Bronchial smooth muscle cell (primary cell): Measurements from ENCODE around the gene GSPT1. TPM values are rescaled to one million over a fixed set of nuclear protein-coding genes. Genes with fewer than 3 reads are reported as not detected.

ENCODE experiments used
- total RNA-seq: library from RNA; depleted of rRNA; stranded (reverse); fragments of >200 nt; gene quantifications from 2 replicates; pipeline ENCODE4 v1.2.1, GENCODE V29; 2014

Gene GSPT1
- 27.4 and 41.1 TPM in 2 replicates for total RNA-seq

DNA sequence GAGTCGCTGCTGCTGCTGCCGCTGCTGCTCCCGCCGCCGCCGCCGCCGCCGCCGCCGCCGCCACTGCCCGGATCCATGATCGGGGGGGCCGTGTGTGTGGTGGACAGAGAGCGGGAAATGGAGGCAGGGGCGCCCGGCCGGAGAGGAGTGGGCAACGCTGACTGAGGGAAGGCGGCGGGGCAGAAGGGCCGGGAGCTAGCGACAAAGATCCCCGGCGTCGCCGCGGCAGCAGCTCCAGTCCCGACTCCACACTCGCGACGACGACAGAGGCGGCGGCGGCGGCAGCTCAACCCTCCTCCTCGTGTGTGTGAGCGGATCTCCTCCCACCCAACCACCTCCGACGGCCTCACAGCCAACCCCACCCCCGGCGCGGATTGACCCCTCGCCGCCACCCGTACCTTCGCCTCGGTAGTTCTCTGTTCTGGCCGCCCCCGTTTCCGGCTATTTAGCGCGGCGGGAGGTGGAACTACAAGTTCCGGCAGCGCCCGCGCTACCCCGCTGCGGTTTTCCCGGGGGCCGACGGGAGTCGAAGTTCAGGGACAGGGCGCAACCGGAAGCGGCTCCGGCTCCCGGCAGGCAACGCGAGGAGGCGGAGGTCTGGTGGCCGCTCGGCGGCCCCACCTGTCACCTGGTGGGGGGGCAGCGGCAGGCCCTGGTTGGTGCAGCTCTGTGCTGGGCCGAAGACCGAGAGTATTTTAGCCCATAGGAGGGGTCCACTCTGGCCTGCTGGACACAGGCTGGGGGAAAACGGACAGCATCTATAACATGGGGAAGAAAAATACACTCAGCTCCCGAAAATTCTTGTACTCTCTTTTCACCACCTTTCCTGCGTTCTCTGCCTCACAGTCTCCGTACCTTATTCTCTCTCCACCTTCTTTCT is at the start of gene GSPT1:
TSS of gene GSPT1 (minus strand) at position 313 of the 880 bp plus-strand sequence. CDS start at position 77, 236 bp downstream.

DNA sequence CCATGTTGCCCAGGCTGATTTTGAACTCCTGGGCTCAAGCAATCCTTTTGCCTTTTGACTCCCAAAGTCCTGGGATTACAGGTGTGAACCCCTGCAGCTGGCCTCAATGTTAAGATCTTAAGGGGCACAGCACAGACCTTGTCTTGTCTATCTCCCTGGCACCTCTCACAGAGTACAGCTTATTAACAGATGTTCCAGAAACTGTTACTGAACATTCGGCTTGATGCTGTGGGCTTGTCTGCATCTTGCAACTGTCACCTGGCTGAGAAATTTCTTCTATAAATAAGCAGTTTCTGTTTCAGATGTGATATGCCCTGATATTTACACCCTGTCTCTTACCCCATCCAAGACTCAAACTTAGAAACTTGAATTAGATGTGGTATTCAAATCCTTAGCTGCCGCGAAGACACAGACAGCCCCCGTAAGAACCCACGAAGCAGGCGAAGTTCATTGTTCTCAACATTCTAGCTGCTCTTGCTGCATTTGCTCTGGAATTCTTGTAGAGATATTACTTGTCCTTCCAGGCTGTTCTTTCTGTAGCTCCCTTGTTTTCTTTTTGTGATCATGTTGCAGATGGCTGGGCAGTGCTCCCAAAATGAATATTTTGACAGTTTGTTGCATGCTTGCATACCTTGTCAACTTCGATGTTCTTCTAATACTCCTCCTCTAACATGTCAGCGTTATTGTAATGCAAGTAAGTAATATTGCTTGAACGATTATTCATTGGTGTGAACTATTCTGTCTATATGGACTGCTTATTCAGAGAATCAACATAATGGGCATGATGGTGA is 49.2 kb upstream of the GSPT1 start, which contains the start of gene TNFRSF17:
TSS of gene TNFRSF17 (plus strand) at position 450 of the 791 bp plus-strand sequence. CDS start at position 565, 115 bp downstream.

DNA sequence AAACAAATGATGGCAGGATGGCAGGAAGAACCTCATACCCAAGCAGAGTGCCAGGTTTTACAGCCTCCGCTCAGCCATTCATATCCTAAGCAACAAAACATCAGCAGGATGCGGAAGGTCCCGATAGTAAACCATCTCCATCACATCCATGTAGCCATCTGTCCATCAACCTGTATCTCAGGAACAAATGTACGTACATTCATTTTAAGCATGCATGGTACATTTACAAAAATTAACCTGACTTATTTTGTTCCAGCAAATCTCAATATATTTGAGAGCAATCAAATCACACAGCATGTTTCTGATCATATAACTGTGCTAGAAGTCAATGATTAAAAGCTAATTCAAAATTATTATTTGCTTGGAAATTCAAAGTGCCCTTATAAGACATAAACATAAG is 26.2 kb upstream of the GSPT1 start, which contains the start of gene NPIPB2:
TSS of gene NPIPB2 (minus strand) at position 101 of the 400 bp plus-strand sequence. CDS start at position 101, 0 bp downstream.

DNA sequence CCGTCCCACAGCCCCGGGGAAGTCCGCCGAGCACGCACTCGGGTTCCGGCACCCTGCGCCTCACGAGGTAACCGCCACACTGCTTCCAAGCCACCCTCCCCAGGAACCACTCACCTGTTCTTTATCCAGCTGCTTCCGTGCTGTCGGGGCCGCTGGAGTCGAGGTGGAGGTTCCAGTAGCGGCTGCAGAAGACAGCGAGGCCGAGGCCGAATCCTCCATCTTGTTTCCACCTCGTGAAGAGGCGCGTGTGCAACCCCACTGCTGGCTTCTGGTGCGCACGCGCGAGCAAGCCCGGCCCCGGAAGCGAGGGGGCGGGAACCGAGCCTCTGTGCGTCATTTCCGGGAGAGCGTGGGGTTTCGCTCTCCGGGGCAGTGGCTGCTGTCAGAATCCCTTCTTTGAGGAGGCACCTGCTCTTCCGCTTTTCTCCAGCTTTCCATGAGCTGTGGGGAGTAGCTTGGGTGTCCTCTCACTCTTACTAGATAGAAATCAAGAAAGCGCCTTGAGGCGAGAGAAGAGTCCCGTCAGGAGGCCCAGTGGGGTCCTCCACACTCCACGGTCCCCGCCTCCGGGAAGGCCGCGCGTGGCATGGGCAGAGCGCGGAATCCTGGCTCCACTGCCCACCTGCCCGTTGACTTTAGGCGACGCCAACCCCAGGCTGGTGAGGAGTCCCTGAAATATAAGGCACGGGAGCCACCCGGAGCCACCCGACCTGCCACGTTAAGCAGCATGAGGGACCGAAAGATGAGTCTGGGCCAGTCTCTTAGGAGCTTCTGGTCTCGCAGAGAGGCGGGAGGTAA is 64.3 kb downstream of the GSPT1 start, which contains the start of gene RSL1D1:
TSS of gene RSL1D1 (minus strand) at position 249 of the 798 bp plus-strand sequence. CDS start at position 219, 30 bp downstream.

Other genes with a start within 250 kb of the GSPT1 start
- gene SNN, start 247.5 kb downstream of the GSPT1 start, total RNA-seq: 13.9 and 20.2 TPM in 2 replicates
- 14.3 and 17.2 TPM in 2 replicates for gene TXNDC11, start 173.1 kb downstream of the GSPT1 start, total RNA-seq
- gene ZC3H7A, start 118.7 kb downstream of the GSPT1 start, total RNA-seq: 27.9 and 35.5 TPM in 2 replicates
- gene RSL1D1, start 64.4 kb downstream of the GSPT1 start, total RNA-seq: 37.2 and 41.5 TPM in 2 replicates
- 4.6 and 6.1 TPM in 2 replicates for gene NPIPB2, start 26.1 kb upstream of the GSPT1 start, total RNA-seq
- gene TNFRSF17, start 49.3 kb upstream of the GSPT1 start, total RNA-seq: not detected in 2 replicates
- gene SNX29, start 60.8 kb upstream of the GSPT1 start, total RNA-seq: 17.0 and 27.2 TPM in 2 replicates